Stimulated activated CD8-positive, alpha-beta memory T cell treated with anti-CD3 and anti-CD28 coated beads, Interleukin-4, amount 100 ng/mL, for 1 hour (primary cell): ENCODE data around the gene ZFAND6.
A peak's percentile ranks its signal among the peaks of the same experiment; 100 is the strongest.
"Not testable (repeated sequence)": the region's sequence is repeated elsewhere in the genome, so short reads cannot be mapped to it uniquely, and the experiment has no call there.

Experiments used
- DNase-seq, 2 donors: peaks; one replicate each; pipeline ENCODE4 v3.0.0-alpha.2; 2020; ENCODE audit warnings: low read depth in 2 of 2, low spot score in 1 of 2

The ZFAND6 gene

GRCh38 chr15:80058851-80059785, at the start of gene ZFAND6:
Gene ZFAND6, plus strand, starts transcription at chr15:80059676. Its CDS starts 60,669 bp downstream, at chr15:80120345.
- DNase-seq: peak; percentile 90 to 91

DNA sequence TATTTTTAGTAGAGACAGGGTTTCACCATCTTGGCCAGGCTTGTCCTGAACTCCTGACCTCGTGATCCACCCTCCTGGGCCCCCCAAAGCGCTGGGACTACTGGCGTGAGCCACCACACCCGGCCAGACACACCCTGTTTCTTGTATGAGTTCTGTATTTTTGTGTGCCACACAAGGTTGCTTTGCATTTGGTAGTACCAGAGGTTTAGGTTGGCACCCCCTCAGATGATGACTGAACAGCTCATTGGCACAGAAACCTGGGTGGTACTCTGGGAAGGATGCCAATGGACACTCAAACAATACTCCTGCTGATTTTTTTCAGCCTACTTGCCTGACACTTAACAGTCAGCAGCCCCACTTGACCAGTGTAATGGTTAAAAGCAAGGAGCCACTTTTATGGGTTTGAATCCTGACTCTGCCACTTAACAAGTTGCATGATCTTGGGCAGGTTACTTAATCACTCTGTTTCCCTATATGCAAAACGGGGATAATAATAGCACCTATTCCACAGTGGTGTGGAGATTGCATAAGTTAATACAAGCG, 49.3 kb upstream of the ZFAND6 start:
- DNase-seq: no peak

DNA sequence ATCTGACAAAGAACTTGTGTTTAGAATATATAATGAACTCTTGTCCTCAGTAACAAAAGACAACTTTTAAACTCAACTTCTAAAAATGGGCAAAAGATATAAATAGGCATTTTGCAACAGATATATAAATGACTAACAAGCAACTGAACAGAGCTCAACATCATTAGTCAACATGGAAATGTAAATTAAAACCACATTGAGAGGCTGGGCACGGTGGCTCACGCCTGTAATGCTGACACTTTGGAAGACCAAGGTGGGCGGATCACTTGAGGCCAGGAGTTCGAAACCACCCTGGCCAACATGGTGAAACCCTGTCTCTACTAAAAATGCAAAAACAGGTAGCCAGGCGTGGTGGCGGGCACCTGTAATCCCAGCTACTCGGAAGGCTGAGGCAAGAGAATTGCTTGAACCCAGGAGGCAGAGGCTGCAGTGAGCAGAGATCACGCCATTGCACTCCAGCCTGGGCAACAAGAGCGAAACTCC, 48.4 kb upstream of the ZFAND6 start:
- DNase-seq: not testable (repeated sequence)

GRCh38 chr15:80011596-80011995, 47.9 kb upstream of the ZFAND6 start:
- DNase-seq: no peak

DNA sequence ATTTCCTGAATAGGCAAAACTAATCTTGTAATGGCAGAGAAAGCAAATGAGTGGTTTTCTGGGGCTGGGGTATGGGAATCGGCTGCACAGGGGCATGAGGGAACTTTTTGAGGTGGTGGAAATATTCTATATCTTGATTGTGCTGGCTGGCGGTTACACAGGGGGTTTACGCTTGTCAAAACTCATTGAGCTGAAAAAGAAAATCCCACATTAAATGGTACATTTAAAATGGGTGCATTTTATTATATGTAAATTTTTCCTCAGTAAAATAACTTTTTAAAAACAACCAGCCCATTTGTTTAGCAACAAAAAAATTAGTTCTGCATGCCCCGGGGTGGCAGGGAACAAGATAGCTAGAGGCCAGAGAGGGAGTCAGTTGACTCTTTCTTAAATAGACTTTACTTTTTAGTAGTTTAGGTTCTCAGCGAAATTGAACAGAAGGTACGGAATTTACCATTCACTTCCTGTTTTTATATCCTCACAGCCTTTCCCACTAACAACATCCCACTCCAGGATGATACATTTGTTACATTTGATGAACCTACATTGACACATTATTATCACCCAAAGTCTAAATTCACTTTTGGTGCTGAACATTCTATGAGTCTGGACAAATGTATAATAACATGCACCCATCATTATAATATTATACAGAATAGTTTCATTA, 47.3 kb upstream of the ZFAND6 start:
- no peak for DNase-seq

GRCh38 chr15:80014186-80014585, 45.3 kb upstream of the ZFAND6 start:
- DNase-seq: not testable (repeated sequence)

DNA sequence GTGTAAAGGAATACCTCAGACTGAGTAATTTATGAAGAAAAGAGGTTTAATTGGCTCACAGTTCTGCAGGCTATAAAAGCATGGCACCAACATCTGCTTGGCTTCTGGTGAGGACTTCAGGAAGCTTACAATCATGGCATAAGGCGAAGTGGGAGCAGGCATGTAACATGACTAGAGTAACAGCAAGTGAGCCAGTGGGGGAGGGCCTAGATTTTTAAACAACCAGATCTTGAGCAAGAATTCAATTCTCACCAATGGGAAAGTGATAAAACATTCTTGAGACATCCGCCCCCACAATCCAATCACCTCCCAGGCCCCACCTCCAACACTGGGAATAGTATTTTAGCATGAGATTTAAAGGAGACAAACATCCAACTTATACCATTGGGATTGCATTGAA, 44.3 kb upstream of the ZFAND6 start:
- no peak for DNase-seq

- not testable (repeated sequence) for DNase-seq
Observed at GRCh38 chr15:80016506-80016905, 43.0 kb upstream of the ZFAND6 start.

GRCh38 chr15:80017139-80017538, 42.3 kb upstream of the ZFAND6 start:
- DNase-seq: not testable (repeated sequence)

- no peak for DNase-seq
Observed at GRCh38 chr15:80019168-80019745, 40.2 kb upstream of the ZFAND6 start.

DNA sequence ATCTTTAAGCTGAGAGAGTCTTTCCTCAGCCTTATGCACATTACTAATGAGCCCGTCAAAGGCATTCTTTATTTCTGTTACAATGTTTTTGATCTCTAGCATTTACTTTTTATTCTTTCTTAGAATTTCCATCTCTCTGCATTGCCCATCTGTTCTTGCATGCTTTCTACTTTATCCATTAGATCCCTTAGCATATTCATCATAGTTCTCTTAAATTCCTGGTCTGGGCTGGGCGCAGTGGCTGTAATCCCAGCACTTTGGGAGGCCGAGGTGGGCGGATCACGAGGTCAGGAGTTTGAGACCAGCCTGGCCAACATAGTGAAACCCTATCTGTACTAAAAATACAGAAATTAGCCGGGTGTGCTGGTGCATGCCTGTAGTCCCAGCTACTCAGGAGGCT, 39.3 kb upstream of the ZFAND6 start:
- not testable (repeated sequence) for DNase-seq

GRCh38 chr15:80020731-80021130, 38.7 kb upstream of the ZFAND6 start:
- no peak for DNase-seq

DNA sequence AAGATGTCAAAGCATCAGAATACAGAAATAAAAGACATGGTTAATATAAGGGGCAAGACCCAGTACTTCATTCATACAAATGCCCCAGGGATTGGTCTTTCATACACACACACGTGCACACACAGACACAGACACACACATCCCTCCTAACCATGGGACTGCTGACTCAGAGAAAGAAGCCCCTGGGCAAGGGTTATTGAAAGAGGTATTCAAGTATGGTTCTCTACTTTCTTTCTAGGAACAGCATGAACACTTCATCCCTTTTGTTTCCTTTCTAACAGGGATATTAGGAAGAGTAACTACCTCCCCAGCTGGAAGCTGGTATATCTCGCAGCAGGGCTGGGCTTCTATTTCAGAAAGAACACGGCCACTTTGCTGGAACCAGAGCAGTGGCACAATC, 33.2 kb upstream of the ZFAND6 start:
- no peak for DNase-seq

DNA sequence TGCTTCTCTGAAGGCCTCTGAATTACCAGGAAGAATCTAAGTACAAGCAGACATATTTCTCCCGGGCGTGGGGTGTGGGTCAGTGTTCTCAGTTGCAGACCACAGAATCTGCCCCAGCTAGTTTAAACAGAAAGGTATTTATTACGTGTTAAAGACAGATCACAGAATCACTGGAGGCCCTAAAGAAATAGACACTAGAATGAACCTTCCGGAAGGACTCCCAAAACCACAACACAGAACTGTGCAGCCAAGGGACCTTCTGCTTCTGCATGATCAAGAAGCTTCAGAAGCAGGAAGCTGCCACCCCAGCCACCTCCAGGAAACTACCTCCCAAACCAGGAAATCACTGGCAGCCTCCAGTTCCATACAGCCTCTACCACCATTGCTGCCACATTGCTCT, 32.7 kb upstream of the ZFAND6 start:
- no peak for DNase-seq

GRCh38 chr15:80028937-80029336, 30.5 kb upstream of the ZFAND6 start:
- no peak for DNase-seq

DNA sequence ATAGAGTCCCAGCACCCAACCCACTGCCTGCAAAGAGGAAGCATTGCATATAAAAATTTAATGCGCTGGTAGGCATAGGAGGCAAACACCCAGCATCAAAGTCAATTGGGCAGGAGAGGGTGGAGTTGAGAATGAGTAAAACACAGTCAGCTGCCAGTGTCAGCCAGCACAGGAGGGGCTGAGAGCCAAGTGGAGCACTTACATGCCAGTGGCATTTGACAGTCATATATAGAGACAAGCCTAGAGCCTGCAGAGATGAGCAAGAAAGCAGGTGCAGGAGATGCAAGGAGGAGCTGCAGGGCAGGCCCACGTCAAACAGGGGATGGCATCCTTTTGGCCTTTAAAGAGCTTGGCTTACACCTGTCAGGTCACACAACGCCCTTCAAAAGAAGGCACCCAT, 27.6 kb upstream of the ZFAND6 start:
- no peak for DNase-seq

- DNase-seq: no peak
Observed at GRCh38 chr15:80034629-80035028, 24.8 kb upstream of the ZFAND6 start.

DNA sequence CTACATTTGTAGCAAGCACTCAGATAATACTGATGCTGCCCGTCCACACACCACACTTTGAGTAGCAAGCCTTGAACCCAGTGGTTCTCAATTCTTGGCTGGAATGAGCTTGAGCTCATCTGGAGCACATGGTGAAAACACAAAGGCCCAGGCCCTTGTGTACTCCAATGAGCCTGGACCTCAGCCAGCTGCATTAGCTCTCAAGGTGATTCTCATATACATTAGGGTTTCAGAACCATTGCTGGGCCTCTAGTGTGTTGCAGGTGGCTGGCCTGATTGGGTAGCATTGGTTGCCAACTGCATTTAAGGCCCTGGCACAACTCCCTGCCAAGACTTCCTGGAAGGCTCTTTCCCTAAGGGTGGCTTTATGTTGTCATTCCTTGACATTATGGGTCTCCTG, 23.4 kb upstream of the ZFAND6 start:
- DNase-seq: no peak

GRCh38 chr15:80041494-80042253, 17.8 kb upstream of the ZFAND6 start:
- DNase-seq: no peak

GRCh38 chr15:80042568-80042967, 16.9 kb upstream of the ZFAND6 start:
- no peak for DNase-seq

DNA sequence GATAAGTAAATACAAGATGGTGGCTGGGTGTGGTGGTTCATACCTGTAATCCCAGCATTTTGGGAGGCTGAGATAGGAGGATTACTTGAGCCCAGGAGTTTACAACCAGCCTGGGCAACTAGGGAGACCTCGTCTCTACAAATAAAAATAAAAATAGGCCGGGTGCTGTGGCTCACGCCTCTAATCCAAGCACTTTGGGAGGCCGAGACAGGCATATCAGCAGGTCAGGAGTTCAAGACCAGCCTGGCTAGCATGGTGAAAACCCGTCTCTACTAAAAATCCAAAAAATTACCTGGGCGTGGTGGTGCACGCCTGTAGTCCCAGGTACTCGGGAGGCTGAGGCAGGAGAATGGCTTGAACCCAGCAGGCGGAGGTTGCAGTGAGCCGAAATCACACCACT, 14.3 kb upstream of the ZFAND6 start:
- DNase-seq: not testable (repeated sequence)
